A549 (cell line): ENCODE results near the gene PSD. TPM values are rescaled to one million over a fixed set of nuclear protein-coding genes. Genes with fewer than 3 reads are reported as not detected.
"Not testable (repeated sequence)": the region's sequence is repeated elsewhere in the genome, so short reads cannot be mapped to it uniquely, and the experiment has no call there.

ENCODE experiments used
- ATAC-seq, 2 experiments: fragments of 200-7000 bp in 1 of 2; fragments of >200 bp in 1 of 2; cut with Nextera tagmentation in 1 of 2; cut with Tn5 transposase in 1 of 2; 3 replicates each; pipeline versions ENCODE4 v1.8.0 to v1.9.1; 2018 to 2020; ENCODE audit warnings: mild to moderate bottlenecking in 1 of 2, moderate library complexity in 1 of 2
- CTCF ChIA-PET: fragments of 300-600 bp; sonication (Branson Sonifier 250); formaldehyde crosslinking; extraction: SDS; loops from one replicate; lab custom pipeline; 2021; ENCODE audit warnings: antibody characterized with exemption, inconsistent platforms; lab: Yijun Ruan, JAX
- POLR2A ChIA-PET: fragments of 350-600 bp; formaldehyde crosslinking; extraction: SDS; loops from one replicate; lab custom pipeline; 2021; ENCODE audit warnings: antibody characterized with exemption, inconsistent platforms; lab: Yijun Ruan, JAX
- DNase-seq, 2 experiments: peaks; one replicate each; pipeline versions ENCODE4 v3.0.0 to v3.0.0-alpha.2; 2011 to 2016; ENCODE audit warnings: low read depth in 1 of 2, low spot score in 1 of 2
- FAIRE-seq: peaks from 2 replicates; lab custom pipeline; 2011; peaks lifted over from hg19 to GRCh38; lab: Jason Lieb, UNC
- H3K27ac ChIP-seq, 2 experiments: fragments of >200 bp; sonication (Bioruptor Twin); formaldehyde crosslinking; 3 replicates each; pipeline ENCODE4 v1.5.1; 2016 to 2017
- H3K4me1 ChIP-seq: fragments of >200 bp; sonication (Bioruptor Twin); formaldehyde crosslinking; 3 replicates; pipeline ENCODE4 v1.6.1; 2016
- H3K4me2 ChIP-seq: fragments of >200 bp; sonication (Bioruptor Twin); formaldehyde crosslinking; 3 replicates; pipeline ENCODE4 v1.6.1; 2016
- H3K4me3 ChIP-seq: fragments of >200 bp; sonication (Bioruptor Twin); formaldehyde crosslinking; 3 replicates; pipeline ENCODE4 v1.5.1; 2016
- H3K9me3 ChIP-seq: fragments of >200 bp; sonication (Bioruptor Twin); formaldehyde crosslinking; 3 replicates; pipeline ENCODE4 v1.6.1; 2016
- CEBPB ChIP-seq, 2 experiments: fragments of >200 bp in 1 of 2; sonication (Bioruptor Twin) in 1 of 2; formaldehyde crosslinking in 1 of 2; IDR thresholded peaks; 2 replicates each; pipeline ENCODE4 v1.6.1; 2012 to 2016
- FOSL2 ChIP-seq, 2 experiments: fragments of 450-650 bp in 1 of 2; fragments of >200 bp in 1 of 2; sonication (Bioruptor Twin) in 1 of 2; formaldehyde crosslinking; IDR thresholded peaks; 2 replicates each; pipeline versions ENCODE4 v1.5.0 to v1.6.1; 2016 to 2020; ENCODE audit warnings: mild to moderate bottlenecking in 1 of 2, moderate library complexity in 1 of 2
- HOXA7 ChIP-seq: fragments of 250-450 bp; sonication (Bioruptor Pico); IDR thresholded peaks from 2 replicates; pipeline ENCODE4 v1.5.0; 2020; ENCODE audit warnings: mild to moderate bottlenecking, moderate library complexity
- HOXB5 ChIP-seq: fragments of 250-450 bp; sonication (Bioruptor Pico); IDR thresholded peaks from 2 replicates; pipeline ENCODE4 v1.5.0; 2020; ENCODE audit warnings: mild to moderate bottlenecking, moderate library complexity
- JUN ChIP-seq, 2 experiments: fragments of >200 bp; sonication (Bioruptor Twin); formaldehyde crosslinking; IDR thresholded peaks; 2 replicates in 1 of 2; 3 replicates in 1 of 2; pipeline ENCODE4 v1.6.1; 2016 to 2017
- KDM1A ChIP-seq: fragments of 200-600 bp; sonication (generic); IDR thresholded peaks from 2 replicates; pipeline ENCODE4 v1.6.1; 2016; ENCODE audit warnings: low read depth, mild to moderate bottlenecking
- KDM5A ChIP-seq: fragments of 200-600 bp; sonication (generic); IDR thresholded peaks from 2 replicates; pipeline ENCODE4 v1.6.1; 2016; ENCODE audit warnings: antibody characterized with exemption, mild to moderate bottlenecking
- MYC ChIP-seq: IDR thresholded peaks from 2 replicates; pipeline ENCODE4 v1.6.1; 2012; ENCODE audit warnings: mild to moderate bottlenecking, inconsistent platforms, low read length, improper control_type of control experiment, borderline replicate concordance
- SREBF2 ChIP-seq: fragments of 450-650 bp; IDR thresholded peaks from 2 replicates; pipeline ENCODE4 v1.6.1; 2014; ENCODE audit warnings: mild to moderate bottlenecking, moderate library complexity
- ZFP36 ChIP-seq: fragments of 450-650 bp; IDR thresholded peaks from 2 replicates; pipeline ENCODE4 v1.6.1; 2014; ENCODE audit warnings: borderline replicate concordance; ENCODE audit not compliant: partially characterized antibody
- WGBS: methylation state at CpG from one replicate; pipeline ENCODE4 v1.1.6; 2017; ENCODE audit errors: missing lambda C conversion rate; 5-methylcytosine and 5-hydroxymethylcytosine counted together
- polyA plus RNA-seq, 4 experiments: library from polyadenylated mRNA; depleted of rRNA in 3 of 4; stranded (reverse); fragments of >200 nt; fragmentation: RNase III in 1 of 4; extraction: RNeasy Plus Mini Kit Qiagen cat#74134 plus additional on column Dnase treatment in 1 of 4; gene quantifications; 2 replicates in 3 of 4; 3 replicates in 1 of 4; pipeline ENCODE4 v1.2.3, GENCODE V29; 2011 to 2017
- TF ChIP-seq, protein P1 (sequence below): fragments of >200 bp; sonication (Bioruptor Twin); formaldehyde crosslinking; IDR thresholded peaks from 2 replicates; pipeline ENCODE4 v1.6.1; 2016
- TF ChIP-seq, protein P2 (sequence below): fragments of 450-650 bp; IDR thresholded peaks from 2 replicates; pipeline ENCODE4 v1.6.1; 2014; ENCODE audit warnings: antibody characterized with exemption

Gene PSD
- polyA plus RNA-seq, 2 of the 4 experiments (the other 2 are of a cell fraction), result 0.14 to 0.75 TPM

DNA sequence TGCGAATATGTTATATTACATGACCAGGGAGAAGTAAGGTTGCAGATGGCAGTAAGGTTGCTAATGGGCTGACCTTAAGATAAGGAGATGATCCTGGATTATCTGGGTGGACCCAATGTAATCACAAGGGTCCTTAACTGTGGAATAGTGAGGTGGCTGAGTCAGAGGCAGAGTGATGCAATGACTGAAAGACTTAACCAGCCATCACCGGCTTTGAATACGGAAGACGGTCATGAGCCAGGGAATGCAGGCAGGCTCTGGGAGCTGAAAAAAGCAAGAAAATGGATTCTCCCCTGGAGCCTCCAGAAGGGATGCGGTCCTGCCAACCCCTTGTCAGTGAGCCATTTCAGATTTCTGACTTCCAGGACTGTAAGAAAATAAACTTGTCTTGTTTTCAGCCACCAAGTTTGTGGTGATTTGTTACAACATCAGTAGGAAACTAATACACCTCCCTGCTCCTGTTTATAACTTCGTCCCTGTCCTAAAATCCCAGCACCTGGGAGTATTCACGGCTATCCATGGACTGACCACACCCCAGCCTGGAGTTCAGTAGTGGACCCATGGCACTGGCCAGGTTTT, 37.4 kb upstream of the PSD start:
- Histone ChIP-seq H3K4me2 (peak overlapping the region; percentile 46), H3K9me3 (no peaks in the 10 kb centered on the region), H3K4me1 (peaks cover 54% of the 10 kb centered on the region), H3K4me3 (no peak overlapping the region), H3K27ac (peak overlapping the region; percentile 58 to 83)
- 59% methylated on average over 7 of the region's 7 CpGs for WGBS
- DNase-seq, result peak in 1 of 2 experiments; percentile 63
- peak; percentile 53 to 69; a peak in 5 of 6 replicates for ATAC-seq
- CTCF ChIA-PET, result interaction anchor here (0.6 to 10.9 kb wide), 3 partner anchors 22 to 136 kb away, joined by 3 to 84 read pairs (median 7); no protein-coding TSS in a partner anchor
- POLR2A ChIA-PET, result interaction anchor here (0.9 kb wide), 1 partner anchor 46 kb away, joined by 3 read pairs; the partner anchor contains the start of gene ACTR1A
- TF ChIP-seq HOXA7 (no peak), CEBPB (IDR thresholded peaks at IDR 0.05) (peak; percentile 66 to 87), FOSL2 (IDR thresholded peaks at IDR 0.05) (0 out of 2 replicates have a peak, but pooled peaks have one; percentile 14), FOSL2 (CRISPR knock-in tag; IDR thresholded peaks at IDR 0.05) (peak; percentile 56)
- FAIRE-seq, result no peak

DNA sequence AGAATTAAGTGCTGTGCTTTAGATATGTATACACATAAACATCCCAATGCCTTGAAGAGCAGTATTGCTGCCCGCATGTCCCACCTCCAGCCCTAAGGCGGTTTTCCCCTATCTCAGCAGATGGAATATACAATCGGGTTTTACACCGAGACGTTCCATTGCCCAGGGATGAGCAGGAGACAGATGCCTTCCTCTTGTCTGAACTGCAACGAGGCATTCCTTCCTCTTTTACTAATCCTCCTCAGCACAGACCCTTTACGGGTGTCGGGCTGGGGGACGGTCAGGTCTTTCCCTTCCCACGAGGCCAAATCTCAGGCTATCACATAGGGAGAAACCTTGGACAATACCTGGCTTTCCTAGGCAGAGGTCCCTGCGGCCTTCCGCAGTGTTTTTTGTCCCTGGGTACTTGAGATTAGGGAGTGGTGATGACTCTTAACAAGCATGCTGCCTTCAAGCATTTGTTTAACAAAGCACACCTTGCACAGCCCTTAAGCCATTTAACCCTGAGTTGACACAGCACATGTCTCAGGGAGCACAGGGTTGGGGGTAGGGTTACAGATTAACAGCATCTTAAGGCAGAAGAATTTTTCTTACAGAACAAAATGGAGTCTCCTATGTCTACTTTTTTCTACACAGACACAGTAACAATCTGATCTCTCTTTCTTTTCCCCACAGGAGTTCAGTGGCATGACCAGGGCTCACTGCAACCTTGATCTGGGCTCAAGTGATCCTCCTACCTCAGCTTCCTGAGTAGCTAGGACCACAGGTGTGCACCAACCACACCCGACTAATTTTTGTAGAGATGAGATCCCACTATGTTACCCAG, 36.3 kb upstream of the PSD start:
- CTCF ChIA-PET, result interaction anchor here (0.6 kb wide), 1 partner anchor 137 kb away, joined by 3 read pairs; no protein-coding TSS in a partner anchor

DNA sequence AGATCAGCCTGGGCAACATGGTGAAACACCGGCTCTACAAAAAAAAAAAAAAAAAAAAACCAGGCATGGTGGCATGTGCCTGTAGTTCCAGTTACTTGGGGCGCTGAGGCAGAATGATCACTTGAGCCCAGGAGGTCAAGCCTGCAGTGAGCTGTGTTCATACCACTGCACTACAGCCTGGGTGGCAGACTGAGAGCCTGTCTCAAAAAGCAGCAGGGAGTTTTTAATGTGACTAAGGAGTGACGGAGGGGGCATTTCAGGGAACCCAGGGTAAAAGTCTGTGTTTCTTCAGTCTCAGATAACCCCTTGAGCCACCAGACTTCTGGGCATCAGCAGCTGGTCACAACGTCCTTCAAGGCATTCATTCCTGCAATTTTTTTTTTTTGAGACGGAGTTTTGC, 34.9 kb upstream of the PSD start:
- H3K4me1 ChIP-seq, result peaks cover 55% of the 10 kb centered on the region
- TF ChIP-seq HOXB5 (CRISPR knock-in tag) (no peak), JUN (IDR thresholded peaks at IDR 0.05) (0 out of 5 replicates have a peak, but pooled peaks of 1 of the 2 experiments have one; percentile 9), KDM5A (no peak), ZFP36 (no peak), CEBPB (IDR thresholded peaks at IDR 0.05) (no peak)
- TF ChIP-seq, protein P1, sequence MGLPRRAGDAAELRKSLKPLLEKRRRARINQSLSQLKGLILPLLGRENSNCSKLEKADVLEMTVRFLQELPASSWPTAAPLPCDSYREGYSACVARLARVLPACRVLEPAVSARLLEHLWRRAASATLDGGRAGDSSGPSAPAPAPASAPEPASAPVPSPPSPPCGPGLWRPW, result no peak
- 97% methylated on average over 5 of the region's 5 CpGs for WGBS
- no peak for DNase-seq
- POLR2A ChIA-PET, result interaction anchor here (1.5 kb wide), 1 partner anchor 21 kb away, joined by 3 read pairs; the partner anchor contains the start of gene CUEDC2
- CTCF ChIA-PET, result interaction anchor here (0.6 to 3.7 kb wide), 6 partner anchors 8 to 50 kb away, joined by 3 to 20 read pairs (median 3); no protein-coding TSS in a partner anchor
- no peak for FAIRE-seq
- peak overlapping the region; percentile 44; the same call in 2 of the 3 replicates for H3K4me2 ChIP-seq
- H3K4me3 ChIP-seq, result no peak overlapping the region
- ATAC-seq, result no peak
- peak overlapping the region in 1 of 2 experiments; percentile 52; a peak in 2 of 6 replicates for H3K27ac ChIP-seq
- no peaks in the 10 kb centered on the region for H3K9me3 ChIP-seq

More for the DNA sequence above, 36.3 kb upstream of the PSD start:
- Histone ChIP-seq H3K4me1 (peaks cover 51% of the 10 kb centered on the region), H3K27ac (peak overlapping the region; percentile 58 to 83), H3K4me2 (peak overlapping the region; percentile 46; the same call in 2 of the 3 replicates)
- POLR2A ChIA-PET, ATAC-seq, FAIRE-seq, H3K4me3 ChIP-seq, H3K9me3 ChIP-seq, DNase-seq: not testable (repeated sequence)
- WGBS, result 82% methylated on average over 13 of the region's 13 CpGs

DNA sequence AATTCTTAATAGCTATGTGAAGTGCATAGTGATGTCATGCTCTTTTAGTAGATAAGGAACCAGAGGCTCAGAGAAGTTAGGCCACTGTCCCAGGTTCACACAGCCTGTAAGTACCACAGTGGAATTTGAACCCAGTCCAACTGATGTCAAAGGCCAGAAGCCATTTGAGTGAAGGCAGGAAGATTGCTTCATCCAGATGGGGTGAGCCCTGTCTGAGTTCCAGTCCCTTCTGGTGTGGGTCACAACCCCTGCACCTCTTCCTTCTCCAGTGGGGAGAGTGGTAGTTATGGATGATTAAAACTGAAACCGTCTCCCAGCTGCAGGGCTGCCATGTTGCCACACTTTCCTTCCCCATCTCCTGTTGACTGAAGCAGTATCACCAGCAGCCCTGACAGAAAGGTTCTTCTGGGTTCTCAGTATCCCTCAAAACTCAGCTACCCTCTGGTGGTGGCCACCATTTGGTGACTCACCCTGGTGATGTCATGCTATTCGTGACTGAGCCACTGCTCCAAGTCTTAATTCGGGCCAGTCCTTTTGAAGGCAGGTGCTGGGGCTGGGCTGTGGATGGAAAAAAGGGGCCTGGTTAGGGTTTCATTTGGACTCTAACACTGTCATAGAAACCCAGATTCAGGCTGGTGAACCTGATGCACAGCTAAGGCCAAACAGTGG, 34.2 kb upstream of the PSD start:
- WGBS, result 42% methylated on average over 3 of the region's 3 CpGs
- peak overlapping the region in 1 of 2 experiments; percentile 52; a peak in 2 of 6 replicates for H3K27ac ChIP-seq

More for the DNA sequence above, 34.2 kb upstream of the PSD start:
- DNase-seq, result peak in 1 of 2 experiments; percentile 47
- FAIRE-seq, result no peak
- H3K4me3 ChIP-seq, result no peak overlapping the region
- CTCF ChIA-PET, result interaction anchor here (0.6 to 3.7 kb wide), 8 partner anchors 8 to 68 kb away, joined by 3 to 20 read pairs (median 3); no protein-coding TSS in a partner anchor
- peak overlapping the region; percentile 44 for H3K4me2 ChIP-seq
- TF ChIP-seq CEBPB (IDR thresholded peaks at IDR 0.05) (0 out of 4 replicates have a peak, but pooled peaks of 1 of the 2 experiments have one; percentile 9), SREBF2 (no peak), JUN (IDR thresholded peaks at IDR 0.05) (peak in 1 of 2 experiments; percentile 24; a peak in 1 of 5 replicates), KDM1A (peak; percentile 42; the same call in 1 of the 2 replicates), ZFP36 (peak; percentile 41), MYC (no peak), FOSL2 (IDR thresholded peaks at IDR 0.05) (no peak), FOSL2 (CRISPR knock-in tag; IDR thresholded peaks at IDR 0.05) (peak; percentile 89)
- TF ChIP-seq, protein P2, sequence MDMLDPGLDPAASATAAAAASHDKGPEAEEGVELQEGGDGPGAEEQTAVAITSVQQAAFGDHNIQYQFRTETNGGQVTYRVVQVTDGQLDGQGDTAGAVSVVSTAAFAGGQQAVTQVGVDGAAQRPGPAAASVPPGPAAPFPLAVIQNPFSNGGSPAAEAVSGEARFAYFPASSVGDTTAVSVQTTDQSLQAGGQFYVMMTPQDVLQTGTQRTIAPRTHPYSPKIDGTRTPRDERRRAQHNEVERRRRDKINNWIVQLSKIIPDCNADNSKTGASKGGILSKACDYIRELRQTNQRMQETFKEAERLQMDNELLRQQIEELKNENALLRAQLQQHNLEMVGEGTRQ, result no peak
- H3K4me1 ChIP-seq, result peaks cover 55% of the 10 kb centered on the region
- POLR2A ChIA-PET, result interaction anchor here (1.5 kb wide), 1 partner anchor 20 kb away, joined by 3 read pairs; the partner anchor contains the start of gene CUEDC2
- ATAC-seq, result 0 out of 6 replicates have a peak, but pooled peaks of 1 of the 2 experiments have one; percentile 28
- H3K9me3 ChIP-seq, result no peaks in the 10 kb centered on the region
